H1 (cell line): Measurements from ENCODE around the gene COBLL1. TPM values are rescaled to one million over a fixed set of nuclear protein-coding genes. Genes with fewer than 3 reads are reported as not detected.
A peak's percentile ranks its signal among the peaks of the same experiment; 100 is the strongest.

Experiments
- CTCF ChIA-PET: fragments of 300-600 bp; sonication (Branson Sonifier 250); formaldehyde crosslinking; loops from one replicate; lab custom pipeline; 2021; ENCODE audit not compliant: partially characterized antibody; lab: Charles Lee
- POLR2A ChIA-PET: fragments of 300-600 bp; sonication (Branson Sonifier 250); formaldehyde crosslinking; loops from one replicate; lab custom pipeline; 2021; ENCODE audit warnings: inconsistent platforms; ENCODE audit not compliant: partially characterized antibody; lab: Charles Lee
- DNase-seq, 2 experiments: peaks; one replicate each; pipeline versions ENCODE4 v3.0.0 to v3.0.0-alpha.2; 2010 to 2022; ENCODE audit warnings: low spot score in 2 of 2, low read depth in 1 of 2, mixed read lengths in 1 of 2
- FAIRE-seq: peaks from 2 replicates; lab custom pipeline; 2011; peaks lifted over from hg19 to GRCh38; lab: Jason Lieb, UNC
- H2AFZ ChIP-seq: 2 replicates; pipeline ENCODE4 v1.8.1; 2012; ENCODE audit warnings: low read length, inconsistent platforms
- H2AK5ac ChIP-seq: 2 replicates; pipeline ENCODE4 v1.6.1; 2013; ENCODE audit warnings: low read depth, low read length
- H2BK120ac ChIP-seq: replicated peaks from 2 replicates; pipeline ENCODE3; 2013; ENCODE audit warnings: low read depth, low read length, inconsistent platforms
- H2BK12ac ChIP-seq: 2 replicates; pipeline ENCODE4 v1.6.1; 2013; ENCODE audit warnings: low read depth, low read length
- H2BK15ac ChIP-seq: 2 replicates; pipeline ENCODE4 v1.6.1; 2013; ENCODE audit warnings: low read length
- H2BK20ac ChIP-seq: 2 replicates; pipeline ENCODE4 v1.6.1; 2013; ENCODE audit warnings: low read length
- H2BK5ac ChIP-seq: 2 replicates; pipeline ENCODE4 v1.6.1; 2013; ENCODE audit warnings: low read depth, low read length
- H3K14ac ChIP-seq: 2 replicates; pipeline ENCODE4 v1.6.1; 2013; ENCODE audit warnings: inconsistent platforms; ENCODE audit not compliant: insufficient read length
- H3K18ac ChIP-seq: 2 replicates; pipeline ENCODE4 v1.6.1; 2013; ENCODE audit warnings: low read length; ENCODE audit errors: extremely low read depth
- H3K23ac ChIP-seq: 2 replicates; pipeline ENCODE4 v1.6.1; 2013; ENCODE audit warnings: inconsistent platforms; ENCODE audit not compliant: insufficient read length
- H3K23me2 ChIP-seq: 2 replicates; pipeline ENCODE4 v1.6.1; 2013; ENCODE audit warnings: low read depth, low read length
- H3K27ac ChIP-seq: 2 replicates; pipeline ENCODE4 v1.6.1; 2011; ENCODE audit warnings: low read depth, low read length, inconsistent platforms
- H3K27me3 ChIP-seq, 4 experiments: replicated peaks in 1 of 4; 1 replicate in 1 of 4; 2 replicates in 3 of 4; pipeline versions ENCODE4 v1.6.1 to v1.8.1; 2011 to 2013; ENCODE audit warnings: low read length in 3 of 4, mild to moderate bottlenecking in 3 of 4, inconsistent platforms in 2 of 4, mixed read lengths in 2 of 4, moderate library complexity in 1 of 4; ENCODE audit not compliant: control insufficient read depth in 3 of 4, insufficient read depth in 3 of 4; ENCODE audit errors: extremely low read depth in 1 of 4
- H3K36me3 ChIP-seq, 4 experiments: 2 replicates each; pipeline versions ENCODE4 v1.6.1 to v1.8.1; 2011 to 2013; ENCODE audit warnings: mild to moderate bottlenecking in 4 of 4, low read length in 3 of 4, moderate library complexity in 2 of 4, control low read depth in 1 of 4, inconsistent platforms in 1 of 4; ENCODE audit not compliant: insufficient read depth in 4 of 4, control insufficient read depth in 2 of 4
- H3K4ac ChIP-seq: replicated peaks from 2 replicates; pipeline ENCODE3; 2013; ENCODE audit warnings: low read length, low read depth, mixed read lengths, inconsistent platforms; ENCODE audit not compliant: insufficient read length
- H3K4me1 ChIP-seq, 4 experiments: replicated peaks in 1 of 4; 1 replicate in 1 of 4; 2 replicates in 3 of 4; pipeline versions ENCODE4 v1.6.1 to v1.8.1; 2011 to 2013; ENCODE audit warnings: low read length in 3 of 4, inconsistent platforms in 2 of 4, mixed read lengths in 1 of 4; ENCODE audit not compliant: insufficient read depth in 4 of 4, control insufficient read depth in 3 of 4
- H3K4me2 ChIP-seq, 2 experiments: 2 replicates each; pipeline versions ENCODE4 v1.6.1 to v1.8.1; 2011 to 2013; ENCODE audit warnings: low read depth in 2 of 2, low read length in 2 of 2, control low read depth in 1 of 2, inconsistent platforms in 1 of 2, mild to moderate bottlenecking in 1 of 2; ENCODE audit not compliant: insufficient read depth in 1 of 2
- H3K4me3 ChIP-seq, 4 experiments: fragments of 200-600, 300-600 bp in 1 of 4; sonication (generic), shearing (Covaris generic), sonication (Bioruptor Twin) in 1 of 4; 2 replicates each; pipeline versions ENCODE4 v1.5.1 to v1.8.1; 2011 to 2016; ENCODE audit warnings: low read length in 4 of 4, low read depth in 3 of 4, control low read depth in 2 of 4, inconsistent platforms in 2 of 4, mild to moderate bottlenecking in 2 of 4, mixed read lengths in 1 of 4, moderate library complexity in 1 of 4; ENCODE audit not compliant: insufficient read depth in 2 of 4; ENCODE audit errors: extremely low read depth in 1 of 4
- H3K56ac ChIP-seq: replicated peaks from 2 replicates; pipeline ENCODE3; 2013; ENCODE audit warnings: low read depth, mild to moderate bottlenecking, mixed read lengths, low read length, inconsistent platforms; ENCODE audit not compliant: insufficient read length
- H3K79me1 ChIP-seq: 2 replicates; pipeline ENCODE4 v1.6.1; 2013; ENCODE audit warnings: low read depth, low read length, control low read depth
- H3K79me2 ChIP-seq, 2 experiments: 2 replicates each; pipeline versions ENCODE4 v1.6.1 to v1.8.1; 2012 to 2013; ENCODE audit warnings: low read length in 2 of 2, mild to moderate bottlenecking in 2 of 2, inconsistent platforms in 1 of 2; ENCODE audit not compliant: insufficient read depth in 2 of 2, control insufficient read depth in 1 of 2
- H3K9ac ChIP-seq, 4 experiments: replicated peaks in 1 of 4; 1 replicate in 1 of 4; 2 replicates in 3 of 4; pipeline versions ENCODE4 v1.6.1 to v1.8.1; 2011 to 2013; ENCODE audit warnings: low read depth in 3 of 4, low read length in 3 of 4, control low read depth in 2 of 4, mild to moderate bottlenecking in 2 of 4, moderate library complexity in 2 of 4, inconsistent platforms in 1 of 4; ENCODE audit errors: extremely low read depth in 1 of 4
- H3K9me3 ChIP-seq, 2 experiments: 2 replicates each; pipeline versions ENCODE4 v1.6.1 to v1.8.1; 2012 to 2013; ENCODE audit warnings: mild to moderate bottlenecking in 2 of 2, moderate library complexity in 2 of 2, control low read depth in 1 of 2, inconsistent platforms in 1 of 2, low read depth in 1 of 2, low read length in 1 of 2, mixed read lengths in 1 of 2; ENCODE audit not compliant: insufficient read depth in 2 of 2
- H4K20me1 ChIP-seq, 2 experiments: replicated peaks in 1 of 2; 2 replicates each; pipeline versions ENCODE3 to v1.8.1; 2011 to 2013; ENCODE audit warnings: inconsistent platforms in 2 of 2, low read length in 2 of 2, mild to moderate bottlenecking in 1 of 2; ENCODE audit not compliant: insufficient read depth in 2 of 2, control insufficient read depth in 1 of 2
- H4K5ac ChIP-seq: 2 replicates; pipeline ENCODE4 v1.6.1; 2013; ENCODE audit warnings: low read length, low read depth, mixed read lengths, inconsistent platforms; ENCODE audit not compliant: insufficient read length
- H4K8ac ChIP-seq: 2 replicates; pipeline ENCODE4 v1.8.0; 2013; ENCODE audit warnings: mild to moderate bottlenecking, moderate library complexity, low read length, inconsistent platforms; ENCODE audit not compliant: insufficient read depth; ENCODE audit errors: extremely low read depth
- H4K91ac ChIP-seq: replicated peaks from 2 replicates; pipeline ENCODE3; 2013; ENCODE audit warnings: low read length, mixed read lengths, inconsistent platforms; ENCODE audit not compliant: insufficient read length
- CHD1 ChIP-seq: IDR thresholded peaks from 2 replicates; pipeline ENCODE4 v1.6.1; 2012; ENCODE audit warnings: low read depth, low read length, improper control_type of control experiment
- CHD2 ChIP-seq: IDR thresholded peaks from 2 replicates; pipeline ENCODE4 v1.6.1; 2012; ENCODE audit warnings: low read length, improper control_type of control experiment
- CTBP2 ChIP-seq: IDR thresholded peaks from 2 replicates; pipeline ENCODE4 v1.7.0; 2011; ENCODE audit warnings: borderline replicate concordance, mild to moderate bottlenecking, moderate library complexity, mixed read lengths, low read length; ENCODE audit not compliant: insufficient read depth, insufficient read length
- EP300 ChIP-seq, 2 experiments: IDR thresholded peaks; 1 replicate in 1 of 2; 2 replicates in 1 of 2; pipeline ENCODE4 v1.6.1; 2011 to 2012; ENCODE audit warnings: low read depth in 2 of 2, low read length in 2 of 2, mild to moderate bottlenecking in 2 of 2, borderline replicate concordance in 1 of 2, inconsistent platforms in 1 of 2, moderate library complexity in 1 of 2
- HDAC2 ChIP-seq, 2 experiments: fragments of 300-600 bp in 1 of 2; sonication (generic) in 1 of 2; IDR thresholded peaks; 2 replicates each; pipeline ENCODE4 v1.6.1; 2011 to 2012; ENCODE audit warnings: low read depth in 2 of 2, low read length in 2 of 2, mild to moderate bottlenecking in 2 of 2, moderate library complexity in 2 of 2, borderline replicate concordance in 1 of 2, inconsistent platforms in 1 of 2
- KDM5A ChIP-seq: fragments of 200-600 bp; IDR thresholded peaks from 2 replicates; pipeline ENCODE4 v1.7.1; 2012; ENCODE audit warnings: mild to moderate bottlenecking, low read length, inconsistent platforms, mixed read lengths
- PHF8 ChIP-seq: fragments of 200-600 bp; sonication (generic); conservative IDR thresholded peaks from 2 replicates; pipeline ENCODE4 v1.7.1; 2012; ENCODE audit warnings: low read depth, mild to moderate bottlenecking, inconsistent platforms, low read length, moderate library complexity
- POU5F1 ChIP-seq: IDR thresholded peaks from 2 replicates; pipeline ENCODE4 v1.6.1; 2011; ENCODE audit warnings: low read depth, mild to moderate bottlenecking, low read length, moderate library complexity
- SAP30 ChIP-seq: fragments of 300-600 bp; sonication (generic); IDR thresholded peaks from 2 replicates; pipeline ENCODE4 v1.7.1; 2012; ENCODE audit warnings: low read length, moderate library complexity, mild to moderate bottlenecking, inconsistent platforms; ENCODE audit not compliant: insufficient read depth, insufficient replicate concordance
- SIN3A ChIP-seq, 2 experiments: IDR thresholded peaks in 1 of 2; conservative IDR thresholded peaks in 1 of 2; 2 replicates each; pipeline ENCODE4 v1.6.1; 2011 to 2012; ENCODE audit warnings: low read length in 2 of 2, improper control_type of control experiment in 1 of 2, low read depth in 1 of 2, mild to moderate bottlenecking in 1 of 2
- SP1 ChIP-seq: IDR thresholded peaks from 2 replicates; pipeline ENCODE4 v1.6.1; 2011; ENCODE audit warnings: low read depth, low read length
- WGBS, 2 experiments: shearing (Covaris generic) in 1 of 2; methylation state at CpG; one replicate each; pipeline versions ENCODE4 v1.1.6 to v1.1.7; 2013 to 2015; ENCODE audit warnings: low lambda C conversion rate in 2 of 2, mixed read lengths in 2 of 2, inconsistent platforms in 1 of 2, low coverage in 1 of 2, missing lambda C conversion rate in 1 of 2; ENCODE audit not compliant: insufficient replicate concordance in 2 of 2, insufficient coverage in 1 of 2, insufficient read length in 1 of 2; ENCODE audit errors: extremely low coverage in 1 of 2, missing lambda C conversion rate in 1 of 2; 5-methylcytosine and 5-hydroxymethylcytosine counted together
- polyA plus RNA-seq, 7 experiments: library from polyadenylated mRNA; depleted of rRNA in 3 of 7; stranded (reverse) in 5 of 7; unstranded in 2 of 7; fragments of >200 nt in 5 of 7; fragments of 200-250 nt in 2 of 7; gene quantifications; 1 replicate in 5 of 7; 2 replicates in 1 of 7; 4 replicates in 1 of 7; pipeline versions ENCODE4 v1.2.1 to v1.2.3, GENCODE V29; 2011 to 2013; ENCODE audit warnings: missing spikeins in 2 of 7, mixed read lengths in 2 of 7
- total RNA-seq: library from RNA; stranded (reverse); fragmentation: NEBNext Ultra II Directional; extraction: Animal tissue kit (Norgen Biotek cat#: 25700); gene quantifications from 2 replicates; pipeline ENCODE4 v1.2.1, GENCODE V29; 2021

The COBLL1 gene
- total and polyA plus RNA-seq, 2 of the 8 experiments (the other 6 are each of a cell fraction or from before 2014, with no cell fraction given) = 2.2 to 6.2 TPM

GRCh38 chr2:164840458-164840929, 1.1 kb downstream of the COBLL1 start:
- Histone ChIP-seq H2BK120ac (no peak overlapping the region), H2BK12ac (0 out of 2 replicates have a peak overlapping the region, but pooled peaks have one; percentile 17), H3K79me2 (no peaks in the 10 kb centered on the region), H3K27me3 (peaks cover 0 to 6% (median 0%) of the 10 kb centered on the region in 4 experiments; a peak in 1 of 7 replicates), H3K14ac (no peak overlapping the region), H2AK5ac (no peak overlapping the region), H4K91ac (no peak overlapping the region), H3K4me3 (peak overlapping the region; percentile 73 to 83 (median 78)), H2BK15ac (no peak overlapping the region), H3K23me2 (peaks cover 10% of the 10 kb centered on the region; the same call in 1 of the 2 replicates), H3K9ac (peak overlapping the region in 2 of 4 experiments; percentile 29 to 39; a peak in 2 of 7 replicates), H2BK5ac (no peak overlapping the region), H3K23ac (no peak overlapping the region), H3K27ac (no peak overlapping the region), H3K4me2 (peak overlapping the region; percentile 91 to 96), H4K8ac (no peak overlapping the region), H4K5ac (no peak overlapping the region), H3K4me1 (peaks cover 0 to 3% (median 1%) of the 10 kb centered on the region in 4 experiments; a peak in 2 of 7 replicates), H3K9me3 (no peaks in the 10 kb centered on the region), H3K79me1 (no peaks in the 10 kb centered on the region), H2AFZ (peak overlapping the region; percentile 64; the same call in 1 of the 2 replicates), H3K56ac (no peak overlapping the region), H3K36me3 (no peaks in the 10 kb centered on the region), H3K18ac (no peak overlapping the region), H3K4ac (no peak overlapping the region), H2BK20ac (no peak overlapping the region), H4K20me1 (peaks cover 0 to 3% of the 10 kb centered on the region in 2 experiments)
- TF ChIP-seq POU5F1 (no peak), HDAC2 (IDR thresholded peaks at IDR 0.05; ENCODE audit: borderline replicate concordance in 1 of 2, low read depth in 2 of 2, low read length in 2 of 2) (peak in 1 of 2 experiments; percentile 60; a peak in 1 of 4 replicates), CHD2 (no peak), CHD1 (no peak), KDM5A (no peak), SAP30 (peak; percentile 96), PHF8 (no peak), SIN3A (conservative IDR thresholded peaks at IDR 0.05 in 1 of 2, IDR thresholded peaks at IDR 0.05 in 1 of 2; ENCODE audit: low read depth in 1 of 2, low read length in 2 of 2) (peak; percentile 94 to 95), EP300 (IDR thresholded peaks at IDR 0.05; ENCODE audit: borderline replicate concordance in 1 of 2, low read depth in 2 of 2, low read length in 2 of 2) (no peak), SP1 (no peak), CTBP2 (no peak)
- no peak for FAIRE-seq
- 5% methylated on average over 12 of the region's 12 CpGs; no CpG with 5 or more reads in 1 of the 2 experiments for WGBS, 2 experiments
- CTCF ChIA-PET = interaction anchor here (0.7 to 3.0 kb wide), 7 partner anchors 9 to 292 kb away, joined by 3 to 35 read pairs (median 8); no protein-coding TSS in a partner anchor
- peak in 1 of 2 experiments; percentile 59 for DNase-seq
- POLR2A ChIA-PET = interaction anchor here (1.0 to 2.5 kb wide), 3 partner anchors 8 to 98 kb away, joined by 3 to 10 read pairs (median 3); no protein-coding TSS in a partner anchor
